CD14-positive monocyte (primary cell): ENCODE data around the gene ULBP3. TPM values are rescaled to one million over a fixed set of nuclear protein-coding genes. Genes with fewer than 3 reads are reported as not detected.

ENCODE experiments used
- DNase-seq, 3 donors: peaks; one replicate each; pipeline ENCODE4 v3.0.0-alpha.2; 2011 to 2022
- H2AFZ ChIP-seq: 2 replicates; pipeline ENCODE4 v1.6.0; 2012; ENCODE audit warnings: mild to moderate bottlenecking, low read depth, low read length, inconsistent platforms; ENCODE audit not compliant: insufficient read depth, poor library complexity, severe bottlenecking
- H3K27ac ChIP-seq, 2 donors: 1 replicate in 1 of 2; 2 replicates in 1 of 2; pipeline ENCODE4 v1.5.1; 2012 to 2013; ENCODE audit warnings: low read length in 2 of 2, control low read depth in 1 of 2, inconsistent platforms in 1 of 2, low read depth in 1 of 2, mild to moderate bottlenecking in 1 of 2
- H3K27me3 ChIP-seq, 2 donors: one replicate each; pipeline versions ENCODE4 v1.6.0 to v1.6.1; 2011 to 2013; ENCODE audit warnings: low read length in 2 of 2; ENCODE audit not compliant: control insufficient read depth in 2 of 2, insufficient read depth in 2 of 2
- H3K36me3 ChIP-seq, 2 donors: replicated peaks in 1 of 2; 1 replicate in 1 of 2; 2 replicates in 1 of 2; pipeline versions ENCODE4 v1.5.1 to v1.6.1; 2012 to 2013; ENCODE audit warnings: low read length in 2 of 2, control low read depth in 1 of 2, inconsistent platforms in 1 of 2, mild to moderate bottlenecking in 1 of 2; ENCODE audit not compliant: insufficient read depth in 2 of 2, control insufficient read depth in 1 of 2
- H3K4me1 ChIP-seq, 2 donors: 1 replicate in 1 of 2; 2 replicates in 1 of 2; pipeline versions ENCODE4 v1.5.1 to v1.6.1; 2012 to 2013; ENCODE audit warnings: low read length in 2 of 2, control low read depth in 1 of 2, inconsistent platforms in 1 of 2, mild to moderate bottlenecking in 1 of 2, moderate library complexity in 1 of 2; ENCODE audit not compliant: insufficient read depth in 2 of 2, control insufficient read depth in 1 of 2
- H3K4me2 ChIP-seq: replicated peaks from 2 replicates; pipeline ENCODE3; 2012; ENCODE audit warnings: low read length, moderate library complexity, mild to moderate bottlenecking; ENCODE audit not compliant: poor library complexity, severe bottlenecking; ENCODE audit errors: extremely low read depth
- H3K4me3 ChIP-seq, 3 experiments: fragments of 200-600 bp in 1 of 3; sonication (generic) in 1 of 3; replicated peaks in 1 of 3; 1 replicate in 2 of 3; 2 replicates in 1 of 3; pipeline ENCODE4 v1.5.1; 2011 to 2013; ENCODE audit warnings: low read length in 3 of 3, mild to moderate bottlenecking in 3 of 3, control low read depth in 2 of 3, low read depth in 2 of 3, inconsistent platforms in 1 of 3, moderate library complexity in 1 of 3
- H3K79me2 ChIP-seq: 2 replicates; pipeline ENCODE4 v1.6.0; 2012; ENCODE audit warnings: mild to moderate bottlenecking, control low read depth, inconsistent platforms, low read length, moderate library complexity; ENCODE audit not compliant: insufficient read depth
- H3K9ac ChIP-seq: 2 replicates; pipeline ENCODE4 v1.6.0; 2017; ENCODE audit warnings: low read length, mild to moderate bottlenecking; ENCODE audit not compliant: insufficient read depth, poor library complexity, severe bottlenecking
- H3K9me3 ChIP-seq, 2 donors: replicated peaks in 1 of 2; 1 replicate in 1 of 2; 2 replicates in 1 of 2; pipeline versions ENCODE4 v1.5.1 to v1.6.1; 2012 to 2013; ENCODE audit warnings: low read length in 2 of 2, control low read depth in 1 of 2; ENCODE audit not compliant: control insufficient read depth in 1 of 2, insufficient read depth in 1 of 2
- H4K20me1 ChIP-seq: 2 replicates; pipeline ENCODE4 v1.6.0; 2012; ENCODE audit warnings: mild to moderate bottlenecking, low read length, control low read depth, moderate library complexity; ENCODE audit not compliant: insufficient read depth
- H3K27ac Mint-ChIP-seq, 7 donors: one replicate each; pipeline ENCODE4 v1.8.0; 2020; ENCODE audit warnings: mild to moderate bottlenecking in 7 of 7, mixed read lengths in 7 of 7, moderate library complexity in 6 of 7, inconsistent platforms in 2 of 7
- H3K27me3 Mint-ChIP-seq, 3 donors: one replicate each; pipeline ENCODE4 v1.8.0; 2021 to 2022; ENCODE audit warnings: low read depth in 3 of 3, mild to moderate bottlenecking in 3 of 3, mixed read lengths in 3 of 3, moderate library complexity in 3 of 3, inconsistent platforms in 1 of 3
- H3K36me3 Mint-ChIP-seq, 2 donors: one replicate each; pipeline ENCODE4 v1.8.0; 2020; ENCODE audit warnings: mixed read lengths in 2 of 2, inconsistent platforms in 1 of 2, mild to moderate bottlenecking in 1 of 2
- H3K4me1 Mint-ChIP-seq: one replicate; pipeline ENCODE4 v1.8.0; 2020; ENCODE audit warnings: mild to moderate bottlenecking, mixed read lengths
- H3K4me3 Mint-ChIP-seq, 2 donors: one replicate each; pipeline ENCODE4 v1.8.0; 2020; ENCODE audit warnings: mild to moderate bottlenecking in 2 of 2, mixed read lengths in 2 of 2, moderate library complexity in 1 of 2
- H3K9me3 Mint-ChIP-seq, 7 donors: one replicate each; pipeline ENCODE4 v1.8.0; 2020 to 2022; ENCODE audit warnings: mixed read lengths in 7 of 7, mild to moderate bottlenecking in 6 of 7, moderate library complexity in 6 of 7, inconsistent platforms in 2 of 7
- WGBS: methylation state at CpG from one replicate; pipeline ENCODE4 v1.1.5; 2013; ENCODE audit warnings: missing lambda C conversion rate; ENCODE audit not compliant: insufficient coverage; 5-methylcytosine and 5-hydroxymethylcytosine counted together
- intact Hi-C, 2 donors: fragments of 100-400 bp; cut with micrococcal nuclease; formaldehyde crosslinking; loops; one replicate each; pipeline versions ENCODE4 v1.15.0 to v1.15.1; 2023
- polyA plus RNA-seq, 3 donors: library from polyadenylated mRNA; depleted of rRNA in 1 of 3; unstranded in 2 of 3; stranded (reverse) in 1 of 3; fragments of 300-500 nt in 2 of 3; fragments of >200 nt in 1 of 3; fragmentation: Illumina TruSeq in 2 of 3; gene quantifications; 1 replicate in 2 of 3; 2 replicates in 1 of 3; pipeline ENCODE4 v1.2.3, GENCODE V29; 2012 to 2021
- TF ChIP-seq, protein P1 (sequence below): fragments of 200-600 bp; IDR thresholded peaks from one replicate; pipeline ENCODE4 v1.8.0; 2022; ENCODE audit warnings: antibody characterized with exemption, mild to moderate bottlenecking

Gene ULBP3
- polyA plus RNA-seq, 3 donors: 0.08 TPM; not detected in 2

DNA sequence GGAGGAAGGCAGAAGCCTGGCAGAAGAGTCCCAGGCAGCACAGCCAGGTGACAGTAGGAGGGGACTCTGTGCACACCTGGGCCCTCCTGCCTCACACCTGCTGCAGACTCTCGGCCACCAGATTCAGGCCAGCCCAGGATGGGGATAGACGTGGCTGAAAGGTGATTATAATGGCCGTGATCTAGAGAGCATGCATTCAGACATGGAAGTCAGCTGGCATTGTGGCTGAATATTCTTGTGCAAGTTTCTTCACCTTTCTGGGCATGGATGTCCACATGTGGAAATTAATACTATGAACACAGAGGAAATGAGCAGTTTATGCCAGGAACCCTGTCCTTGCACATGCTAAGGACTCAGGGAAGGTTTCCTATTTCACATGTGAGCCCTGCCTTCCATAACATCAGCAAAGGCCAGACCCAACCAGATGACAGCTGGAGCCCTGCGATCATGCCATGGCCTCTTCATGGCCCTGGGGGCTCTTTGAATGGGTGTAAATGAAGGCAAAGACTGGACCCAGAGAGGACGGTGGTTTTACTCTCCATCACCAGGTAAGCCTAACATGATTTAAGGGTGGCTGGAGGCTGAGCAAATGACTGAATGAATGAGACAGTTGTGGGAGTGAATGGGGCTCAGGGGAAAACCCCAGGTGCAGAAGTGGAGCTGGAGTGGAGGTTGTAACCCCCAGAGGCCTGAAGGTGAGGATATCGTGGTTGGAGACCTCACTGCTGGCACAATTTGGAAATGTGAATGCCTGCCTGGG, 40.9 kb downstream of the ULBP3 start:
- peaks cover 18 to 49% of the 10 kb centered on the region in 2 donors for H3K27me3 ChIP-seq
- no peak overlapping the region for H3K27ac ChIP-seq
- no peaks in the 10 kb centered on the region for H4K20me1 ChIP-seq
- Mint-ChIP-seq H3K4me3 (peak overlapping the region; percentile 6 to 11), H3K36me3 (no peaks in the 10 kb centered on the region), H3K27ac (no peak overlapping the region), H3K27me3 (peaks cover 49 to 67% (median 59%) of the 10 kb centered on the region in 3 donors), H3K9me3 (peaks cover 0 to 11% (median 2%) of the 10 kb centered on the region in 7 donors), H3K4me1 (peaks cover 12% of the 10 kb centered on the region)
- 84% methylated on average over 4 of the region's 6 CpGs for WGBS
- intact Hi-C loops: no loop called here
- H3K9ac ChIP-seq: no peak overlapping the region
- H2AFZ ChIP-seq: no peak overlapping the region
- no peaks in the 10 kb centered on the region for H3K9me3 ChIP-seq
- peaks cover 9 to 11% of the 10 kb centered on the region in 2 donors for H3K4me1 ChIP-seq
- no peak overlapping the region for H3K4me2 ChIP-seq
- DNase-seq: no peak
- no peak overlapping the region for H3K4me3 ChIP-seq
- no peaks in the 10 kb centered on the region for H3K36me3 ChIP-seq
- H3K79me2 ChIP-seq: no peaks in the 10 kb centered on the region
- TF ChIP-seq, protein P1, sequence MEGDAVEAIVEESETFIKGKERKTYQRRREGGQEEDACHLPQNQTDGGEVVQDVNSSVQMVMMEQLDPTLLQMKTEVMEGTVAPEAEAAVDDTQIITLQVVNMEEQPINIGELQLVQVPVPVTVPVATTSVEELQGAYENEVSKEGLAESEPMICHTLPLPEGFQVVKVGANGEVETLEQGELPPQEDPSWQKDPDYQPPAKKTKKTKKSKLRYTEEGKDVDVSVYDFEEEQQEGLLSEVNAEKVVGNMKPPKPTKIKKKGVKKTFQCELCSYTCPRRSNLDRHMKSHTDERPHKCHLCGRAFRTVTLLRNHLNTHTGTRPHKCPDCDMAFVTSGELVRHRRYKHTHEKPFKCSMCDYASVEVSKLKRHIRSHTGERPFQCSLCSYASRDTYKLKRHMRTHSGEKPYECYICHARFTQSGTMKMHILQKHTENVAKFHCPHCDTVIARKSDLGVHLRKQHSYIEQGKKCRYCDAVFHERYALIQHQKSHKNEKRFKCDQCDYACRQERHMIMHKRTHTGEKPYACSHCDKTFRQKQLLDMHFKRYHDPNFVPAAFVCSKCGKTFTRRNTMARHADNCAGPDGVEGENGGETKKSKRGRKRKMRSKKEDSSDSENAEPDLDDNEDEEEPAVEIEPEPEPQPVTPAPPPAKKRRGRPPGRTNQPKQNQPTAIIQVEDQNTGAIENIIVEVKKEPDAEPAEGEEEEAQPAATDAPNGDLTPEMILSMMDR: no peak

DNA sequence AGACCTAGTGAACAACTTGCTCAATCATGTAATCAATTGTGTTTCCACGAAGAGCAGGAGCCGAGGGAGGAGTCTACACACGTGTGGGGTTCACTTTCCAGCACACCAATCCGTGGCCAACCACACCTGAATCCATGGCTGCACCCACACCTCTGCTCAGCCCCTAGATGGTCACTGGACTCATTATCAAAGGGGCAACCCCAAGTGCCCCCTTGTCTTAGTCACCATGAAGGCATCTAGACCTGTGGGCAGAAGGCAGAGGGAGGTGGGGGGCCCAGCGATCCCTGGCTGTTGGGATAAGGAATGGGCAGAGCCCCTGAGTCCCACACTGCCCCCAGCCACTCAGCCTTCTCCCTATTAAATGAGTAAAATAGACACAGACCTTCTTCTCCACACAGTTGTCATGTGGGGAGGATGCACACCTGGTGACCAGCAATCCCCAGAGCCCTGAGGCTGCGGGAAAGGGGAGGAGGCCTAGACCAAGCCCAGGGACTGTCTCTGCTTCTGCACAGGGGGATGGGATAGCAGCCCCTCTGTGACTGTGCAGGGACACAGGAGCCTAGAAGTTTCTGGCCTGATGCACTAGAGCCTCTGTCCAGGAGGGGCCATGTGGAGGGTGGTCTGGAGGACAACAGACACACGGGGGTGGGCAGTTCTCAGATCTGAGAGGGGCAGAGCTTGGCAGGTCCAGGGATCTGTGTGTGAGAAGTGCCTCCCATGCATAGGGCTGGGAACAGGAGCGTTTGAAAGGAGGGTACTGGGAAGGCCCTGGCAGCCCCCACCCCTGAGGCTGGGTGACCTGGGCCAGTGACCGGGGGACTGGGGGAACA, 41.7 kb downstream of the ULBP3 start:
- DNase-seq: no peak
- Mint-ChIP-seq H3K36me3 (no peaks in the 10 kb centered on the region), H3K4me1 (peaks cover 10% of the 10 kb centered on the region), H3K4me3 (peak overlapping the region in 1 of 2 donors; percentile 88), H3K27me3 (peaks cover 49 to 67% (median 55%) of the 10 kb centered on the region in 3 donors), H3K9me3 (peaks cover 0 to 11% (median 2%) of the 10 kb centered on the region in 7 donors), H3K27ac (no peak overlapping the region)
- Histone ChIP-seq H3K9ac (no peak overlapping the region), H3K9me3 (no peaks in the 10 kb centered on the region), H3K4me1 (peaks cover 7 to 8% of the 10 kb centered on the region in 2 donors), H3K27me3 (peaks cover 18 to 49% of the 10 kb centered on the region in 2 donors), H3K27ac (no peak overlapping the region), H3K4me2 (no peak overlapping the region), H4K20me1 (no peaks in the 10 kb centered on the region), H3K4me3 (no peak overlapping the region), H3K36me3 (no peaks in the 10 kb centered on the region), H2AFZ (no peak overlapping the region), H3K79me2 (no peaks in the 10 kb centered on the region)
- TF ChIP-seq, protein P1: no peak
- intact Hi-C loops: no loop called here
- WGBS: 89% methylated on average over 7 of the region's 9 CpGs
